GM12864 (cell line): Measurements from ENCODE around the gene SDCCAG8.

Source experiments
- DNase-seq: peaks from one replicate; pipeline ENCODE4 v3.0.0-alpha.2; 2011; ENCODE audit warnings: low read depth
- H3K4me3 ChIP-seq: 2 replicates; pipeline ENCODE4 v1.5.1; 2011; ENCODE audit warnings: mild to moderate bottlenecking, low read depth, low read length, control low read depth
- CTCF ChIP-seq: IDR thresholded peaks from 2 replicates; pipeline ENCODE4 v1.5.1; 2011; ENCODE audit warnings: low read depth, mild to moderate bottlenecking, moderate library complexity, low read length, control low read depth, inconsistent platforms; ENCODE audit errors: missing control alignments

SDCCAG8 gene

GRCh38 chr1:243455760-243456651, 200.2 kb downstream of the SDCCAG8 start:
- H3K4me3 ChIP-seq, result no peak overlapping the region
- no peak for TF ChIP-seq CTCF
- DNase-seq, result no peak

- DNase-seq, result no peak
- TF ChIP-seq CTCF, result no peak
- H3K4me3 ChIP-seq, result no peak overlapping the region
Measured at GRCh38 chr1:243457363-243457982, 201.6 kb downstream of the SDCCAG8 start.

- DNase-seq, result no peak
- H3K4me3 ChIP-seq, result no peak overlapping the region
- TF ChIP-seq CTCF, result no peak
Measured at GRCh38 chr1:243459059-243459458, 203.2 kb downstream of the SDCCAG8 start.

- DNase-seq, result no peak
- no peak overlapping the region for H3K4me3 ChIP-seq
- no peak for TF ChIP-seq CTCF
Measured at GRCh38 chr1:243461700-243462099, 205.9 kb downstream of the SDCCAG8 start.

- H3K4me3 ChIP-seq, result no peak overlapping the region
- no peak for TF ChIP-seq CTCF
- DNase-seq, result no peak
Measured at GRCh38 chr1:243462929-243463697, 207.3 kb downstream of the SDCCAG8 start.

GRCh38 chr1:243465081-243465480, 209.2 kb downstream of the SDCCAG8 start:
- no peak for TF ChIP-seq CTCF
- no peak for DNase-seq
- H3K4me3 ChIP-seq, result no peak overlapping the region
